ENCODE results near the gene SPON2.

DNA sequence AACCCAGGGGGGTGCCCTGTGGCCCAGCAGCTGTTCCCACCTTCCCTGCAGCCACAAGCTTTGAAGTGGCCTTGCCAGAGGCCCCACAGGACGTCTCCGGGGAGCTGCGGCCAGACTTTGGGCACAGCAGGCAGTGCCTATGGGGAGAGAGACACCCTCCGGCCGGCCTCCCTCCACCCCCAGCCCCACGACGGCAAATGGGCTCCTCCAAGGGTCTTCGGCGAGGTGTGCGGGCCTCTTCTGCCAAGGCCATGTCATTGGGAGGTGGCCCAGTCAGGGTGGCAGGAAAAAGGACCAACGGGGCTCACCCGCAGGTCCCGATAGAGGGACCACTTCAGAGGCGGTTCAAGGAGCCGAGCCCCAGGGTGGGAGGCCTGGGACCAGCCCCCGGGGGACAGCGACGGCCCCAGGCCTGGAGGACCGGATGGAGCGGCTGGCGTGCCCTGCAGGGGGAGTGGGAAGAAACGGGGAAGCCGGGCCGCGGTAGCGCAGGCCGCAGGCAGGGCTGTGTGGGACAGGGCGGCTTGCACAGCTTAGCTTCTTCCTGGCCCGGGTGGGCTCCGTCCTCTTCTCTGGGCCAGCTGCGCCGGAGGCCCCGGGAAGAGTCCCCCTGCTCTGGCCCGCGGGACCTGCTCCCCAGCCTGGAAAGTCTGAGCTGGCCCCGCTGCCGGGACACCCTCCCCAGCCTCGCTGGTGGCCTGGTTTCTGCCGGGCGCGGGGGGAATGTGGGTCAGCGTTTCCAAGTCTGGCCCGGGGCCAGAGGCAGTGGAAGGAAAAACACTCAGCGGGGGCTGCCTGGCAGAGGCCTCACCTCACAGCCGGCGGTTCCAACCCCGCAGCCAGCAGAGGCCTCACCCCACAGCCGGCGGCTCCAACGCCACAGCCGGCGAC, 21.9 kb upstream of the SPON2 start:
- no peak for TF ChIP-seq CTCF (IDR thresholded peaks at IDR 0.05)
- TF ChIP-seq MAX (IDR thresholded peaks at IDR 0.05) = no peak
- TF ChIP-seq EP300 (IDR thresholded peaks at IDR 0.05) = no peak
- TF ChIP-seq RFX5 (IDR thresholded peaks at IDR 0.05) = no peak
- no peak for TF ChIP-seq SMC3 (IDR thresholded peaks at IDR 0.05)
- TF ChIP-seq POLR2A (IDR thresholded peaks at IDR 0.05; ENCODE audit: low read length) = no peak
- TF ChIP-seq RAD21 (conservative IDR thresholded peaks at IDR 0.05 in 1 of 2, IDR thresholded peaks at IDR 0.05 in 1 of 2) = no peak
- TF ChIP-seq REST (IDR thresholded peaks at IDR 0.05) = no peak
- no peak for TF ChIP-seq CHD2 (IDR thresholded peaks at IDR 0.05; ENCODE audit: low read length, partially characterized antibody)
- no peak for TF ChIP-seq BHLHE40 (IDR thresholded peaks at IDR 0.05; ENCODE audit: low read depth, low read length)
- TF ChIP-seq CEBPB (IDR thresholded peaks at IDR 0.05) = no peak
- no peak for TF ChIP-seq ESRRA (IDR thresholded peaks at IDR 0.05; ENCODE audit: borderline replicate concordance, low read length)
- no peak for TF ChIP-seq MYC (IDR thresholded peaks at IDR 0.05; ENCODE audit: borderline replicate concordance, low read length)
- TF ChIP-seq MAZ (IDR thresholded peaks at IDR 0.05; ENCODE audit: borderline replicate concordance, low read depth, low read length) = no peak

Data from A549 (cell line).